Natural killer cell (primary cell): ENCODE results near the gene CDC5L. TPM values are rescaled to one million over a fixed set of nuclear protein-coding genes. Genes with fewer than 3 reads are reported as not detected.

Experiments
- ATAC-seq, 3 donors: fragments of 150-1000 bp in 2 of 3; fragments of 200-7000 bp in 1 of 3; cut with Tn5 transposase; 1 replicate in 1 of 3; 2 replicates in 2 of 3; pipeline ENCODE4 v1.10.0; 2021; ENCODE audit warnings: mild to moderate bottlenecking in 2 of 3, moderate library complexity in 2 of 3
- DNase-seq, 2 donors: peaks; one replicate each; pipeline versions ENCODE4 v3.0.0 to v3.0.0-alpha.2; 2013 to 2021; ENCODE audit warnings: mixed read lengths in 1 of 2
- H3K27ac ChIP-seq: one replicate; pipeline ENCODE4 v1.5.1; 2013; ENCODE audit warnings: mild to moderate bottlenecking, low read length
- H3K27me3 ChIP-seq: one replicate; pipeline ENCODE4 v1.6.1; 2013; ENCODE audit warnings: low read length; ENCODE audit not compliant: control insufficient read depth, insufficient read depth
- H3K36me3 ChIP-seq: one replicate; pipeline ENCODE4 v1.6.1; 2013; ENCODE audit warnings: low read length; ENCODE audit not compliant: control insufficient read depth, insufficient read depth
- H3K4me1 ChIP-seq: one replicate; pipeline ENCODE4 v1.6.1; 2013; ENCODE audit warnings: low read length; ENCODE audit not compliant: control insufficient read depth, insufficient read depth
- H3K4me3 ChIP-seq: one replicate; pipeline ENCODE4 v1.5.1; 2013; ENCODE audit warnings: low read length
- H3K9me3 ChIP-seq: one replicate; pipeline ENCODE4 v1.6.1; 2013; ENCODE audit warnings: low read length; ENCODE audit not compliant: control insufficient read depth, insufficient read depth
- H3K27ac Mint-ChIP-seq, 2 donors: one replicate each; pipeline ENCODE4 v1.8.0; 2022; ENCODE audit warnings: mild to moderate bottlenecking in 2 of 2, mixed read lengths in 2 of 2, moderate library complexity in 1 of 2
- H3K27me3 Mint-ChIP-seq, 2 donors: one replicate each; pipeline ENCODE4 v1.8.0; 2022; ENCODE audit warnings: low read depth in 2 of 2, mixed read lengths in 2 of 2
- H3K36me3 Mint-ChIP-seq: one replicate; pipeline ENCODE4 v1.8.0; 2022; ENCODE audit warnings: mixed read lengths
- H3K4me1 Mint-ChIP-seq, 2 donors: one replicate each; pipeline ENCODE4 v1.8.0; 2022; ENCODE audit warnings: mixed read lengths in 2 of 2
- H3K4me3 Mint-ChIP-seq: one replicate; pipeline ENCODE4 v1.8.0; 2022; ENCODE audit warnings: mild to moderate bottlenecking, moderate library complexity, mixed read lengths
- H3K9me3 Mint-ChIP-seq, 2 donors: one replicate each; pipeline ENCODE4 v1.8.0; 2022; ENCODE audit warnings: mixed read lengths in 2 of 2
- CTCF ChIP-seq: fragments of 200-600 bp; IDR thresholded peaks from one replicate; pipeline ENCODE4 v1.8.0; 2022; ENCODE audit warnings: antibody characterized with exemption
- WGBS: methylation state at CpG from one replicate; pipeline ENCODE4 v1.1.7; 2013; ENCODE audit warnings: missing lambda C conversion rate; ENCODE audit not compliant: insufficient coverage; 5-methylcytosine and 5-hydroxymethylcytosine counted together
- intact Hi-C: fragments of 100-400 bp; cut with micrococcal nuclease; formaldehyde crosslinking; loops from one replicate; pipeline ENCODE4 v1.14.2; 2022
- total RNA-seq, 4 donors: library from RNA; stranded (reverse); fragments of 120-200 nt in 1 of 4; gene quantifications; one replicate each; pipeline versions ENCODE4 v1.2.3 to v1.2.4, GENCODE V29; 2013 to 2022

The CDC5L gene
- total RNA-seq, 3 donors from 2014 or later (not counting 1 experiment from before 2014, with no cell fraction given), result 22.0 to 25.0 (median 24.9) TPM

GRCh38 chr6:44466955-44467354 is 79.4 kb downstream of the CDC5L start:
- intact Hi-C loops, result no loop called here
- H3K4me1 ChIP-seq, result peaks cover 15% of the 10 kb centered on the region
- no peaks in the 10 kb centered on the region for H3K9me3 ChIP-seq
- Mint-ChIP-seq H3K27ac (no peak overlapping the region), H3K4me1 (peaks cover 0 to 12% of the 10 kb centered on the region in 2 donors), H3K9me3 (no peaks in the 10 kb centered on the region), H3K27me3 (peaks cover 9 to 12% of the 10 kb centered on the region in 2 donors), H3K4me3 (no peak overlapping the region), H3K36me3 (no peaks in the 10 kb centered on the region)
- DNase-seq, result no peak
- TF ChIP-seq CTCF, result no peak
- no peaks in the 10 kb centered on the region for H3K36me3 ChIP-seq
- no peak overlapping the region for H3K27ac ChIP-seq
- no peak overlapping the region for H3K4me3 ChIP-seq
- H3K27me3 ChIP-seq, result no peaks in the 10 kb centered on the region
- ATAC-seq, result no peak
- 90% methylated on average over 3 of the region's 3 CpGs for WGBS

GRCh38 chr6:44468835-44469234 is 81.3 kb downstream of the CDC5L start:
- Mint-ChIP-seq H3K4me1 (no peaks in the 10 kb centered on the region), H3K36me3 (no peaks in the 10 kb centered on the region), H3K27ac (no peak overlapping the region), H3K4me3 (no peak overlapping the region), H3K9me3 (no peaks in the 10 kb centered on the region), H3K27me3 (peaks cover 0 to 7% of the 10 kb centered on the region in 2 donors)
- H3K36me3 ChIP-seq, result no peaks in the 10 kb centered on the region
- no peaks in the 10 kb centered on the region for H3K27me3 ChIP-seq
- no peak overlapping the region for H3K4me3 ChIP-seq
- WGBS, result 96% methylated on average over 3 of the region's 6 CpGs
- no peaks in the 10 kb centered on the region for H3K4me1 ChIP-seq
- no peak for TF ChIP-seq CTCF
- H3K9me3 ChIP-seq, result no peaks in the 10 kb centered on the region
- DNase-seq, result no peak
- H3K27ac ChIP-seq, result no peak overlapping the region
- intact Hi-C loops, result no loop called here
- no peak for ATAC-seq

- Mint-ChIP-seq H3K27me3 (peaks cover 5 to 10% of the 10 kb centered on the region in 2 donors), H3K36me3 (no peaks in the 10 kb centered on the region), H3K27ac (no peak overlapping the region), H3K4me3 (no peak overlapping the region), H3K4me1 (no peaks in the 10 kb centered on the region), H3K9me3 (no peaks in the 10 kb centered on the region)
- DNase-seq (no peak), ATAC-seq (no peak)
- Histone ChIP-seq H3K4me3 (no peak overlapping the region), H3K27me3 (no peaks in the 10 kb centered on the region), H3K36me3 (no peaks in the 10 kb centered on the region), H3K4me1 (no peaks in the 10 kb centered on the region), H3K9me3 (no peaks in the 10 kb centered on the region), H3K27ac (no peak overlapping the region)
- TF ChIP-seq CTCF, result no peak
- 81% methylated on average over 7 of the region's 7 CpGs for WGBS
- intact Hi-C loops, result no loop called here
Observed at GRCh38 chr6:44470115-44470464, 82.6 kb downstream of the CDC5L start.

- H3K9me3 Mint-ChIP-seq, result no peaks in the 10 kb centered on the region
- DNase-seq (no peak), ATAC-seq (no peak)
- no peaks in the 10 kb centered on the region for H3K27me3 ChIP-seq
- TF ChIP-seq CTCF, result no peak
- H3K27ac ChIP-seq, result no peak overlapping the region
- no peak overlapping the region for H3K4me3 ChIP-seq
- no peak overlapping the region for H3K27ac Mint-ChIP-seq
- 54% methylated on average over 2 of the region's 2 CpGs for WGBS
- peaks cover 9 to 12% of the 10 kb centered on the region in 2 donors for H3K27me3 Mint-ChIP-seq
- peaks cover 4% of the 10 kb centered on the region for H3K4me1 ChIP-seq
- H3K36me3 ChIP-seq, result no peaks in the 10 kb centered on the region
- intact Hi-C loops, result no loop called here
- no peaks in the 10 kb centered on the region for H3K4me1 Mint-ChIP-seq
- H3K9me3 ChIP-seq, result no peaks in the 10 kb centered on the region
- no peak overlapping the region for H3K4me3 Mint-ChIP-seq
- H3K36me3 Mint-ChIP-seq, result no peaks in the 10 kb centered on the region
Observed at GRCh38 chr6:44470746-44471145, 83.2 kb downstream of the CDC5L start.
